GM10266 (cell line): ENCODE results near the gene UCK1.

ENCODE experiments used
- DNase-seq: peaks from one replicate; pipeline ENCODE4 v3.0.0; 2012; ENCODE audit errors: extremely low spot score
- CTCF ChIP-seq: IDR thresholded peaks from 2 replicates; pipeline ENCODE4 v1.5.1; 2012; ENCODE audit warnings: mild to moderate bottlenecking, low read depth; ENCODE audit not compliant: control insufficient read depth, insufficient read depth; ENCODE audit errors: missing control alignments

Gene UCK1

GRCh38 chr9:131473891-131474290 lies 57.2 kb downstream of the UCK1 start:
- DNase-seq = no peak
- TF ChIP-seq CTCF = no peak
